Spinal cord (tissue), 10 donors: Measurements from ENCODE around the gene ELP4. TPM values are rescaled to one million over a fixed set of nuclear protein-coding genes. Genes with fewer than 3 reads are reported as not detected.
A peak's percentile ranks its signal among the peaks of the same experiment; 100 is the strongest.
"Not testable (repeated sequence)": the region's sequence is repeated elsewhere in the genome, so short reads cannot be mapped to it uniquely, and the experiment has no call there.

Source experiments
- DNase-seq, 6 donors: peaks; one replicate each; pipeline versions ENCODE4 v3.0.0 to v3.0.0-alpha.2; 2013 to 2015; ENCODE audit warnings: low spot score in 6 of 6, low read depth in 4 of 6
- H3K27ac ChIP-seq: one replicate; pipeline ENCODE4 v1.5.1; 2013; ENCODE audit warnings: low read depth, low read length, control low read depth
- H3K27me3 ChIP-seq: one replicate; pipeline ENCODE4 v1.6.1; 2013; ENCODE audit warnings: low read length; ENCODE audit not compliant: control insufficient read depth, insufficient read depth
- H3K36me3 ChIP-seq: one replicate; pipeline ENCODE4 v1.6.1; 2013; ENCODE audit warnings: low read length; ENCODE audit not compliant: control insufficient read depth, insufficient read depth
- H3K4me1 ChIP-seq: one replicate; pipeline ENCODE4 v1.6.1; 2013; ENCODE audit warnings: low read length; ENCODE audit not compliant: control insufficient read depth, insufficient read depth
- H3K4me3 ChIP-seq: one replicate; pipeline ENCODE4 v1.5.1; 2013; ENCODE audit warnings: low read depth, low read length, control low read depth
- H3K9me3 ChIP-seq: one replicate; pipeline ENCODE4 v1.6.1; 2013; ENCODE audit warnings: low read length; ENCODE audit not compliant: control insufficient read depth, insufficient read depth
- WGBS: methylation state at CpG from one replicate; pipeline ENCODE4 v1.1.5; 2013; ENCODE audit warnings: missing lambda C conversion rate; ENCODE audit not compliant: insufficient coverage; 5-methylcytosine and 5-hydroxymethylcytosine counted together
- polyA plus RNA-seq, 2 donors: library from polyadenylated mRNA; unstranded; fragments of 120-200 nt; gene quantifications; one replicate each; pipeline ENCODE4 v1.2.1, GENCODE V29; 2013; ENCODE audit not compliant: insufficient read length in 2 of 2
- total RNA-seq, 2 donors: library from RNA; depleted of rRNA in 1 of 2; stranded (reverse); fragments of 120-200 nt in 1 of 2; fragments of >200 nt in 1 of 2; gene quantifications; one replicate each; pipeline versions ENCODE4 v1.2.3 to v1.2.4, GENCODE V29; 2013 to 2014
- donor health status: healthy.

ELP4 gene
- total and polyA plus RNA-seq, 4 donors = 24.8 to 57.7 (median 36.2) TPM

GRCh38 chr11:31740731-31741368 is 231.3 kb downstream of the ELP4 start:
- not testable (repeated sequence) for H3K36me3 ChIP-seq, DNase-seq, H3K27ac ChIP-seq, H3K4me1 ChIP-seq, H3K4me3 ChIP-seq, H3K27me3 ChIP-seq, H3K9me3 ChIP-seq
- WGBS = 88% methylated on average over 13 of the region's 26 CpGs

- Histone ChIP-seq H3K27ac (no peak overlapping the region), H3K4me3 (no peak overlapping the region), H3K9me3 (no peaks in the 10 kb centered on the region), H3K27me3 (no peaks in the 10 kb centered on the region), H3K4me1 (no peaks in the 10 kb centered on the region), H3K36me3 (no peaks in the 10 kb centered on the region)
- WGBS = 43% methylated on average over 1 of the region's 1 CpG
- DNase-seq = no peak
Observed at GRCh38 chr11:31747581-31747980, 238.0 kb downstream of the ELP4 start.

GRCh38 chr11:31757260-31757835 is 247.8 kb downstream of the ELP4 start:
- no peaks in the 10 kb centered on the region for H3K9me3 ChIP-seq
- no peaks in the 10 kb centered on the region for H3K4me1 ChIP-seq
- no peak overlapping the region for H3K27ac ChIP-seq
- no peak overlapping the region for H3K4me3 ChIP-seq
- 9% methylated on average over 1 of the region's 3 CpGs for WGBS
- H3K36me3 ChIP-seq = no peaks in the 10 kb centered on the region
- H3K27me3 ChIP-seq = no peaks in the 10 kb centered on the region
- DNase-seq = peak in 2 of 6 donors; percentile 35 to 77

DNA sequence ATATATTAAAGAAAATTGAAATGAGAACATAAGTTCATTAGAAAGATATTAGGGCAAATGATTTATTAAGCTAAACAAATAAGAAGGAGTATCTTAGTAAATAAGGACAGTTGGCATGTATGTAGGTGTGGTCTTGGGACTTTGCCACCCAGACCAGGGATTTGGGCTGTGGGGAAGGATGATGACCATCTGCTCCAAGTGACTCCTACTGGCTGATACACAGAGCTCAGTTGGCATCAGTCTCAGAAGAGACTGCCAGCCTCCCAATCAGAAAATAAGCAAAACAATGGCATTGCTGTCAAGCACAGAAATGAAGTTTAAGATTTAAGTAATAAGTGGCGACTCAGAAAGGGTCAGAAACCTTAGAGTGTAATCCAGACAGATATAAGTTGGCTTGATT is 252.1 kb downstream of the ELP4 start:
- H3K4me1 ChIP-seq = no peaks in the 10 kb centered on the region
- DNase-seq = peak in 1 of 6 donors; percentile 73
- 67% methylated on average over 1 of the region's 1 CpG for WGBS
- no peaks in the 10 kb centered on the region for H3K9me3 ChIP-seq
- H3K27ac ChIP-seq = no peak overlapping the region
- no peak overlapping the region for H3K4me3 ChIP-seq
- H3K27me3 ChIP-seq = no peaks in the 10 kb centered on the region
- H3K36me3 ChIP-seq = no peaks in the 10 kb centered on the region

- no peak overlapping the region for H3K4me3 ChIP-seq
- H3K27me3 ChIP-seq = no peaks in the 10 kb centered on the region
- no peaks in the 10 kb centered on the region for H3K36me3 ChIP-seq
- H3K4me1 ChIP-seq = no peaks in the 10 kb centered on the region
- peak in 2 of 6 donors; percentile 68 to 76 for DNase-seq
- H3K27ac ChIP-seq = no peak overlapping the region
- no peaks in the 10 kb centered on the region for H3K9me3 ChIP-seq
Observed at GRCh38 chr11:31763296-31763695, 253.7 kb downstream of the ELP4 start.

DNA sequence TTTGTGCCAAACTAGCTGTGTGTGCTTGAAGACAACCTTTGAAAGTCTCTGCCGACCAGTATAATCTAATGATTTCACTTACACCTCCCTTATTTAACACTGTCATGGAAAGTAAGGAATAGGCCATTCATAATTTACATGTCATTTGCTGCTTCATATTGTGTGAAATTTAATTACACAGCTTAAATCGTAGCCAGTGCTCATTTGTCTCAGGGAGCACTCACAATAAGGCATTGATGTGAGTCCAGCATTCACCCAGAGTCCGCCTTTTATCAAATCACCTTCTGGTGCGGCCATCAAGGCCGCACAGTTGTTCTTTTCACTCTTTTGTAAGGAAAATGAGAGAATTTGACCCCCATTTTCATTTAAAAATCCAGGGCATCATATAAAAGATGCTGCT is 254.7 kb downstream of the ELP4 start:
- H3K4me3 ChIP-seq = no peak overlapping the region
- peak in 2 of 6 donors; percentile 55 to 74 for DNase-seq
- H3K9me3 ChIP-seq = no peaks in the 10 kb centered on the region
- no peaks in the 10 kb centered on the region for H3K36me3 ChIP-seq
- no peak overlapping the region for H3K27ac ChIP-seq
- no peaks in the 10 kb centered on the region for H3K4me1 ChIP-seq
- no peaks in the 10 kb centered on the region for H3K27me3 ChIP-seq
- 40% methylated on average over 1 of the region's 5 CpGs for WGBS

DNA sequence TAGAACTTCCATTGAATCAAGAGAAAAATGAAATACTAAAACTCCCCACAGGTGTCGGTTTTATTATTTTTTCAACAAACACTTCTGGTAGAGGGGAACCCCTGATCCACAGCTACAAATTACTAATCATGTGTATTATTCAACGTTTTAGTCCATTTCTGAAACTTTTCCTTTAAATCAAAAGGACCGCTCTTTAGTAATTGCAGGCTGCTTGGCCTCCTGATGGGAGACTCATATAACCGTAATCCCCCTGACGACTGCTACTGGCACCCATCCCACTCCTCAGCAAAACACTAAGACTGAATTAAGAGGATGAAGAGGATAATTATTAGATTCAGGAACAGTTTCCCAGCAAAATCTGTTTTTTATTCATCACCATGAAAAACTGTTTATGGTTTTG is 255.2 kb downstream of the ELP4 start:
- Histone ChIP-seq H3K27me3 (no peaks in the 10 kb centered on the region), H3K9me3 (no peaks in the 10 kb centered on the region), H3K4me3 (no peak overlapping the region), H3K27ac (no peak overlapping the region), H3K36me3 (no peaks in the 10 kb centered on the region), H3K4me1 (no peaks in the 10 kb centered on the region)
- peak in 2 of 6 donors; percentile 62 to 79 for DNase-seq
- WGBS = 50% methylated on average over 1 of the region's 5 CpGs

DNA sequence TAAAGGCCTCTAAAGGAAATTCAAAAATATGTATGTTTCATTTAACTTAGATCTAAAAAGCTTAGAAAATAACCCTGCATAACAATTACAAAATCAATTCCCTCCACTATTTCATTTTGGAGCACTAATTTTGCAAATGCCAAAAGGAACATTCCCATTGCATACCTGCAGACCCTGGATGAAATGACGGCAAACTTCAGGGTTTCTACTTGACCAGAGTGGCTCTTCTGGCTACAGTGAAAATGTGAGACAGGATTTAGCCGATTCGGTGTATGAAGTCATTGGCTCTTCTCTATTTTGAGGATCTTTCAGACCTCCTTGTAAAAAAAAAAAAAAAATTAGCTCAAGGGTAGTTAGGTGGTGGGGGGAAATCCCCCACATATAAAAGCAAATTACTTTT is 257.5 kb downstream of the ELP4 start:
- WGBS = 86% methylated on average over 1 of the region's 3 CpGs
- no peaks in the 10 kb centered on the region for H3K9me3 ChIP-seq
- no peak overlapping the region for H3K4me3 ChIP-seq

DNA sequence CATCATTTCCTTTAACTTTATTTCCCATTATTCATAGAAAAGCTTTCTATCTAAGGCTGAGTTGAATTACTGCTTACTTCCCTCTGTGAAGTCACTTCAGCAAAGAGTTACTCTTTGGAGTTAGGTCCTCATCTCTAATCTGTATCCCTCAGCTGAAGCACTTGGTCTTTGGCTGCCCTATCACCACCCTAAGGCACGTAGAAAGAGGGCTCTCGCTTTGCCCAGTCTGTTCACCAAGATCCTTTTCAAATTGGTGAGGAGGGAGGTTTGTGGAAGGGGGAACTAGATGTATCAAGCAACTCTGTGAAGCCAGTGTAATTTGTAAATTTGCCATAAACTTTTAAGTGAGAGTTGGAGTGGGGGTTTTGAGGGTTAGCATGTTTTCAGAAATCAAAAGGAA is 258.1 kb downstream of the ELP4 start:
- Histone ChIP-seq H3K27ac (peak overlapping the region; percentile 3), H3K27me3 (no peaks in the 10 kb centered on the region), H3K4me1 (peaks cover 8% of the 10 kb centered on the region), H3K4me3 (no peak overlapping the region), H3K9me3 (no peaks in the 10 kb centered on the region), H3K36me3 (no peaks in the 10 kb centered on the region)
- 72% methylated on average over 2 of the region's 2 CpGs for WGBS
- peak in 1 of 6 donors; percentile 60 for DNase-seq

More for the DNA sequence above, 257.5 kb downstream of the ELP4 start:
- peak in 1 of 6 donors; percentile 14 for DNase-seq
- Histone ChIP-seq H3K4me1 (peaks cover 6% of the 10 kb centered on the region), H3K27ac (no peak overlapping the region), H3K36me3 (no peaks in the 10 kb centered on the region), H3K27me3 (no peaks in the 10 kb centered on the region)
